Neural cell (in vitro differentiated cells): ENCODE measurements around the gene LRP2. TPM values are rescaled to one million over a fixed set of nuclear protein-coding genes. Genes with fewer than 3 reads are reported as not detected.

Experiments used
- H2AFZ ChIP-seq: fragments of 200-600, 300-800 bp; sonication (generic), shearing (Covaris generic); 2 replicates; pipeline ENCODE4 v1.6.0; 2014; ENCODE audit warnings: low read depth, mild to moderate bottlenecking, antibody characterized with exemption, low read length, moderate library complexity
- H3F3A ChIP-seq: fragments of 200-600 bp; shearing (Covaris generic); 2 replicates; pipeline ENCODE4 v1.6.1; 2016; ENCODE audit warnings: mild to moderate bottlenecking, moderate library complexity, mixed read lengths, antibody characterized with exemption, low read length; ENCODE audit not compliant: insufficient read depth, poor library complexity, severe bottlenecking
- H3K27ac ChIP-seq: fragments of 200-600, 300-800 bp; sonication (generic), shearing (Covaris generic); 2 replicates; pipeline ENCODE4 v1.5.1; 2014; ENCODE audit warnings: mild to moderate bottlenecking, low read length, moderate library complexity
- H3K27me3 ChIP-seq: fragments of 300-800, 200-600 bp; sonication (generic), shearing (Covaris generic); 2 replicates; pipeline ENCODE4 v1.6.0; 2014; ENCODE audit warnings: mild to moderate bottlenecking, low read depth, low read length, moderate library complexity; ENCODE audit not compliant: insufficient read depth
- H3K36me3 ChIP-seq: fragments of 300-800, 200-600 bp; sonication (generic), shearing (Covaris generic); 2 replicates; pipeline ENCODE4 v1.5.1; 2014; ENCODE audit warnings: mild to moderate bottlenecking, antibody characterized with exemption, low read length, moderate library complexity; ENCODE audit not compliant: insufficient read depth
- H3K4me2 ChIP-seq: fragments of 300-800, 200-600 bp; sonication (generic), shearing (Covaris generic); 2 replicates; pipeline ENCODE4 v1.6.0; 2014; ENCODE audit warnings: mild to moderate bottlenecking, low read length
- H3K4me3 ChIP-seq: fragments of 300-800, 200-600 bp; sonication (generic), shearing (Covaris generic); 2 replicates; pipeline ENCODE4 v1.5.1; 2014; ENCODE audit warnings: mild to moderate bottlenecking, low read length, moderate library complexity
- H3K79me2 ChIP-seq: fragments of 200-600 bp; shearing (Covaris generic); replicated peaks from 2 replicates; pipeline ENCODE4 v1.6.0; 2014; ENCODE audit warnings: mild to moderate bottlenecking, low read length, moderate library complexity; ENCODE audit not compliant: insufficient read depth
- H3K9ac ChIP-seq: fragments of 300-800, 200-600 bp; sonication (generic), shearing (Covaris generic); 2 replicates; pipeline ENCODE4 v1.6.1; 2016; ENCODE audit warnings: mild to moderate bottlenecking, low read length, mixed read lengths
- H3K9me2 ChIP-seq: fragments of 200-600 bp; shearing (Covaris generic); 2 replicates; pipeline ENCODE4 v1.6.1; 2016; ENCODE audit warnings: mild to moderate bottlenecking, low read length, mixed read lengths; ENCODE audit not compliant: insufficient read depth
- H3K9me3 ChIP-seq: fragments of 200-600, 300-800 bp; sonication (generic), shearing (Covaris generic); 2 replicates; pipeline ENCODE4 v1.6.1; 2016; ENCODE audit warnings: mild to moderate bottlenecking, mixed run types, low read length, moderate library complexity, mixed read lengths
- H4K20me1 ChIP-seq: fragments of 200-600 bp; shearing (Covaris generic); 2 replicates; pipeline ENCODE4 v1.6.1; 2016; ENCODE audit warnings: mild to moderate bottlenecking, mixed run types; ENCODE audit not compliant: insufficient read depth
- CTCF ChIP-seq: fragments of 450-650 bp; IDR thresholded peaks from 2 replicates; pipeline ENCODE4 v1.5.1; 2014; ENCODE audit warnings: antibody characterized with exemption, mild to moderate bottlenecking, moderate library complexity; ENCODE audit not compliant: poor library complexity, severe bottlenecking
- EP300 ChIP-seq: fragments of 450-650 bp; conservative IDR thresholded peaks from 2 replicates; pipeline ENCODE4 v1.6.1; 2014; ENCODE audit warnings: antibody characterized with exemption, mild to moderate bottlenecking, moderate library complexity; ENCODE audit not compliant: poor library complexity, severe bottlenecking
- EZH2 ChIP-seq: fragments of 200-600, 300-800 bp; shearing (Covaris generic), sonication (generic); IDR thresholded peaks from 2 replicates; pipeline ENCODE4 v1.6.1; 2014; ENCODE audit warnings: antibody characterized with exemption, low read length, borderline replicate concordance, mild to moderate bottlenecking; ENCODE audit not compliant: insufficient read depth, poor library complexity, severe bottlenecking
- MXI1 ChIP-seq: fragments of 450-650 bp; conservative IDR thresholded peaks from 2 replicates; pipeline ENCODE4 v1.6.1; 2014; ENCODE audit warnings: antibody characterized with exemption, mild to moderate bottlenecking; ENCODE audit not compliant: poor library complexity, severe bottlenecking
- POLR2AphosphoS5 ChIP-seq: IDR thresholded peaks from 2 replicates; pipeline ENCODE4 v1.6.1; 2012
- RAD21 ChIP-seq: fragments of 450-650 bp; conservative IDR thresholded peaks from 2 replicates; pipeline ENCODE4 v1.6.1; 2014; ENCODE audit warnings: antibody characterized with exemption, mild to moderate bottlenecking, moderate library complexity
- REST ChIP-seq: IDR thresholded peaks from 2 replicates; pipeline ENCODE4 v1.6.1; 2012; ENCODE audit warnings: borderline replicate concordance
- SMC3 ChIP-seq: fragments of 450-650 bp; conservative IDR thresholded peaks from 2 replicates; pipeline ENCODE4 v1.6.1; 2014; ENCODE audit warnings: antibody characterized with exemption, mild to moderate bottlenecking, moderate library complexity; ENCODE audit not compliant: poor library complexity
- TAF1 ChIP-seq: IDR thresholded peaks from 2 replicates; pipeline ENCODE4 v1.6.1; 2012; ENCODE audit warnings: low read depth
- polyA plus RNA-seq: library from polyadenylated mRNA; depleted of rRNA; stranded (reverse); fragments of >200 nt; gene quantifications from 2 replicates; pipeline ENCODE4 v1.2.3, GENCODE V29; 2014

Gene LRP2
- polyA plus RNA-seq, 1 donor from 2014 or later: 1.8 TPM

- Histone ChIP-seq H3K27me3 (no peaks in the 10 kb centered on the region), H3K9me3 (no peaks in the 10 kb centered on the region), H3K27ac (no peak overlapping the region), H3K9ac (no peak overlapping the region), H3F3A (no peaks in the 10 kb centered on the region), H3K4me3 (no peak overlapping the region), H3K79me2 (no peaks in the 10 kb centered on the region), H2AFZ (no peak overlapping the region), H3K36me3 (no peaks in the 10 kb centered on the region), H4K20me1 (no peaks in the 10 kb centered on the region), H3K9me2 (no peaks in the 10 kb centered on the region), H3K4me2 (no peak overlapping the region)
- TF ChIP-seq RAD21 (no peak), POLR2AphosphoS5 (no peak), EZH2 (no peak), TAF1 (no peak), CTCF (no peak), REST (no peak), EP300 (no peak), MXI1 (no peak), SMC3 (no peak)
These were observed 178.3 kb downstream of the LRP2 start for GRCh38 chr2:169184074-169184473.

GRCh38 chr2:169182573-169182972 lies 179.8 kb downstream of the LRP2 start:
- no peaks in the 10 kb centered on the region for H3K79me2 ChIP-seq
- H2AFZ ChIP-seq: no peak overlapping the region
- no peaks in the 10 kb centered on the region for H3K9me3 ChIP-seq
- H3K4me2 ChIP-seq: no peak overlapping the region
- no peak overlapping the region for H3K27ac ChIP-seq
- H3K9ac ChIP-seq: no peak overlapping the region
- H4K20me1 ChIP-seq: no peaks in the 10 kb centered on the region
- no peaks in the 10 kb centered on the region for H3K36me3 ChIP-seq
- H3K9me2 ChIP-seq: no peaks in the 10 kb centered on the region
- H3K4me3 ChIP-seq: no peak overlapping the region
- TF ChIP-seq CTCF (peak; percentile 42), TAF1 (no peak), EZH2 (no peak), SMC3 (no peak), POLR2AphosphoS5 (peak; percentile 95), MXI1 (no peak), RAD21 (peak; percentile 15), EP300 (peak; percentile 98), REST (no peak)
- no peaks in the 10 kb centered on the region for H3K27me3 ChIP-seq
- no peaks in the 10 kb centered on the region for H3F3A ChIP-seq
